Left ventricle myocardium superior (tissue), 1 donor: ENCODE measurements around the gene PPP1R36. TPM values are rescaled to one million over a fixed set of nuclear protein-coding genes. Genes with fewer than 3 reads are reported as not detected.
"Not testable (repeated sequence)": the region's sequence is repeated elsewhere in the genome, so short reads cannot be mapped to it uniquely, and the experiment has no call there.

ENCODE experiments used
- ATAC-seq: fragments of 200-7000 bp; cut with Tn5 transposase; one replicate; pipeline ENCODE4 v1.9.1; 2020; ENCODE audit warnings: mild to moderate bottlenecking, moderate library complexity
- DNase-seq: peaks from one replicate; pipeline ENCODE4 v3.0.0-alpha.2; 2020
- intact Hi-C: fragments of 100-400 bp; cut with micrococcal nuclease; formaldehyde crosslinking; loops from one replicate; pipeline ENCODE4 v1.11.0; 2022
- total RNA-seq: library from RNA; stranded (reverse); fragmentation: NEBNext Ultra II Directional; extraction: Animal tissue kit (Norgen Biotek cat#: 25700); gene quantifications from one replicate; pipeline ENCODE4 v1.2.1, GENCODE V29; 2021
- donor health status: DM: no; HTN: yes; CAD: no; lungs with severe emphysema.

Gene PPP1R36
- total RNA-seq, 1 donor from 2014 or later: not detected

- ATAC-seq (no peak), DNase-seq (no peak)
- intact Hi-C loops: no loop called here
Observed at GRCh38 chr14:64556526-64556925, 6.8 kb downstream of the PPP1R36 start.

DNA sequence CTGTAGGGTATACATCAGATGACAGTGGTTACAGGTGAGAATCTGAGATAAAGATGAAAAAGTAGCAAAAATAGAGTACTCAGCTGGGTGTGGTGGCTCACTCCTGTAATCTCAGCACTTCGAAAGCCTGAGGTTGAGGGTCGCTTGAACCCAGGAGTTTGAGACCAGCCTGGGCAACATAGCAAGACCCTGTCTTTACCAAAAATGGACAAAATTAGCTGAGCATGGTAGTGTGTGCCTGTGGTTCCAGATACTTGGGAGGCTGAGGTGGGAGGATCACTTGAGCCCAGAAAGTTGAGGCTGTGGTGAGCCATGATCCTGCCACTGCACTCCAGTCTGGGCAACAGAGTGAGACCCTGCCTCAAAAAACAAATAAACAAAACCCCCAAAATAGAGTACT lies 8.5 kb downstream of the PPP1R36 start:
- ATAC-seq, intact Hi-C loops, DNase-seq: not testable (repeated sequence)

DNA sequence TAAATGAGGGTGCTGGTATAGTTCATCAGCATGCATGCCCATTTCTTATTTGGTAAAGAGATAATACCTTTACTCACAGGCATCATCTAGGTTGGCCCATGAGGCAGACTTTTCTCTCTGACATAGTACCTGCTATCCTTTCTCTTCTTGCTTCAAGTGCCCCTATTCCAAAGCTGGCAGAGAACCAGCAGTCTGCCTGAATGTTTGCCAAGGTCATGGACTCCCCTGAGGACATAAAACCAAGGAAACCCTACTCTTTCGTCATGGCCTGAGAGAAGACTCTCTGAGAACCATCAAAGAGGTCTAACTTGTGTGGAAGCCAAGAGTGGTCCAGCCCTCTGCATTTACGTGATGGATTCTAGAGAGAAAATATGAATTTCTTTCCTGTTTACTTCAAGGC lies 11.9 kb downstream of the PPP1R36 start:
- intact Hi-C loops: no loop called here
- ATAC-seq: peak; percentile 20
- no peak for DNase-seq

GRCh38 chr14:64562436-64562835 lies 12.7 kb downstream of the PPP1R36 start:
- no peak for DNase-seq
- intact Hi-C loops: no loop called here
- peak; percentile 64 for ATAC-seq

DNA sequence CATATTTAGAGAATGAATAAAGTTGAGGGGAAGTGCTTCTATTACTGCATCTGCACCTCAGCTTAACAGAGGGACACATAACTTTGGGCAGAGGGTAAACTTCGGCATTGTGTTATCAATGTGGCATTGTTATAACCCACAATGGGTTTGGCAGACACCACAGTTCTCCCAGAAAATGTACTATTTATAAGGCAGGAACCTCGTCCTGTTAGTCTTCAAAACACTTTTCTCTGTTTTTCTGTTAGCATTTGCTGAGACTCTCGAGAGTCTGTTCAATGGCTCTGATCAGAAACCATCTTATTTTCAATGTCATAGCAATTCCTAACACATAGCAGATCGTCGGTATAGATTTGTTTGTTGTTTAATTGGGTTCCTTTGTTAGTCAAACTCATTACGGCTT lies 13.9 kb downstream of the PPP1R36 start:
- DNase-seq: no peak
- ATAC-seq: no peak
- intact Hi-C loops: no loop called here

GRCh38 chr14:64566651-64567122 lies 16.9 kb downstream of the PPP1R36 start:
- ATAC-seq: no peak
- no peak for DNase-seq
- intact Hi-C loops: no loop called here

DNA sequence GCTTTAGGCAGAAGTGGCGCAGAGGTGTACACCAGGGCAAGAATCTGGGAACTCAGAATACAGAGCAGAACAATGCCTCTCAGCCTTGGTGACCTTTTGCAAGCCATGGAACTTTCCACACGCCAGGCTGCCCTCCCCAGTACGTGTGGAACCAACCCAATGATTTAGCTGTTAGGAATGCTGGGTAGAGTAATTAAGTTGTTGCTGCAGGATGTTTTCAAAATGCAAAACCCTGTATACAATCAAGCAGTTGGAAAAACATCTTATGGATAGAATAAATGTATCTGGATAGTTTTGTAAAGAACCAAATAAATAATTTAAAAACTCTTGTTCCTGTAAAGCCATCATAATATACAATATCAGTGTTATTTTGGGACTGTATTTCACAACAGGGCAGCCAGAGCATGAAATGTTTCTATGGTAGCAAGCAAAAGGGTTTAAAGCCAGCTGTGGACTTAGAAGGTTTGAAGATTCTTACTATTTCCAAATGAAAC lies 19.4 kb downstream of the PPP1R36 start:
- ATAC-seq (peak; percentile 96), DNase-seq (peak; percentile 60)
- intact Hi-C loops: no loop called here

- peak; percentile 28 for ATAC-seq
- DNase-seq, intact Hi-C loops: not testable (repeated sequence)
Observed at GRCh38 chr14:64569646-64570045, 19.9 kb downstream of the PPP1R36 start.

- intact Hi-C loops: no loop called here
- DNase-seq (no peak), ATAC-seq (peak; percentile 25)
Observed at GRCh38 chr14:64572386-64573104, 22.8 kb downstream of the PPP1R36 start.

DNA sequence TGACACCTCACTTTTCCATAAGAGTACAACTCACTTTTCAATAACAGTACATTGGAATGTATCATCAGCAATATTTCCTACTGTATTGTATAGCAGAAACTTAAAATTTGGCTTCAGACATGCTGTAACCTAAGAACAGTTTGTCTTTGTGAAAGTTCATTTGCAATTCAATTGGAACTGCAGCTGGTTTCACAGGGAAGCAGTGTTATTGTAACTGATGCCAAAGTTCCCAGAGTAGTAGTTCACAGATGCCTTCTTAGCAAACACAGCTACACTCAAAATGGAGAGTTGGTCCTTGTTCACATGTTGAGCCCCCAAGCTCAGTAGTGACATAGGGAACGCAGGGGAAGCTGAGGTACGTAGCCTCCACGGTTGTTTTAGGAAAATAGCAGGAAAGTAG lies 23.3 kb downstream of the PPP1R36 start:
- intact Hi-C loops: no loop called here
- DNase-seq (no peak), ATAC-seq (peak; percentile 30)

GRCh38 chr14:64574371-64575107 lies 24.8 kb downstream of the PPP1R36 start:
- DNase-seq: no peak
- no peak for ATAC-seq
- intact Hi-C loops: no loop called here

- no peak for DNase-seq
- ATAC-seq: no peak
- intact Hi-C loops: no loop called here
Observed at GRCh38 chr14:64577211-64577610, 27.4 kb downstream of the PPP1R36 start.

- DNase-seq: no peak
- ATAC-seq: no peak
- intact Hi-C loops: no loop called here
Observed at GRCh38 chr14:64580467-64580866, 30.7 kb downstream of the PPP1R36 start.

- no peak for ATAC-seq
- intact Hi-C loops: no loop called here
- DNase-seq: no peak
Observed at GRCh38 chr14:64581363-64581762, 31.6 kb downstream of the PPP1R36 start.

- intact Hi-C loops: no loop called here
- DNase-seq (no peak), ATAC-seq (no peak)
Observed at GRCh38 chr14:64581817-64582216, 32.1 kb downstream of the PPP1R36 start.

DNA sequence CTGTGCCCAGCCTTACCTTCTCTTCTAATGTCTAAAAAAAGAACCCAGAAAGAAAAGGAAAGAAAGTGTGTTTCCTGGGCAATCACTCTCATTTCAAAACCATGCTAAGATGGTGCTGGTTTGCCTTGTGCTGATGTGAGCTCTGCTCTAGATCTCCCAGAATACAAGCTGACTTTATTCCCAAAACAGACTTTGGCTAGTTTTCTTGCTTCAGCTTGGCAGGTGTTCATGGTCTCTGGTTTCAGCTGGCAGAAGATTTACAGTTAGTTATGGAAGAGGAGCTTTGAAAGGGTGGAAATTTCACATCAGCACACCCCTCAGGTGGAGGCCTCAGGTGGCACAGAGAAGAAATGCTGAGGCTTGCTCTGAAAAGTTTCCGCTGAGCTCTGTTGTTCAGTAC lies 34.4 kb downstream of the PPP1R36 start:
- intact Hi-C loops: no loop called here

DNA sequence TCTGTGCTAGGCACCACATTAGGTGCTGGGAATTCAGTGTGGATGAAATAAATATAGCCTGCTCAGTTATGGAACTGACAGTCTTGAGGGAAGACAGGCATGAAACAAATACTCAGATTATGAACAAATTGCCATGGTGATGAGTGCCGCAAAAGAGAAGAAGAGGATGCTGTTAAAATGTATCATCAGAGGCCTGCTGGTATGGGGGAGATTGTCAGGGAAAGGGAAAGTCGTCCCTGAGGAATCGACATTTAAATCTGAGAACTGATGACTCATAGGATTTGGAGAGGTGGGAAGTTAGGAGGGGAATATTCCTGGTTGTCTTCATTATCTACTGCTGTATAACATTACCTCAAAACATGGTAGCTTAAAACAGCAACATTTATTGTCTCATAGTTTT lies 42.0 kb downstream of the PPP1R36 start:
- intact Hi-C loops: no loop called here
- no peak for ATAC-seq
- DNase-seq: no peak

More for the DNA sequence above, 34.4 kb downstream of the PPP1R36 start:
- no peak for DNase-seq
- ATAC-seq: no peak

- DNase-seq (no peak), ATAC-seq (no peak)
- intact Hi-C loops: no loop called here
Observed at GRCh38 chr14:64594438-64594837, 44.7 kb downstream of the PPP1R36 start.

DNA sequence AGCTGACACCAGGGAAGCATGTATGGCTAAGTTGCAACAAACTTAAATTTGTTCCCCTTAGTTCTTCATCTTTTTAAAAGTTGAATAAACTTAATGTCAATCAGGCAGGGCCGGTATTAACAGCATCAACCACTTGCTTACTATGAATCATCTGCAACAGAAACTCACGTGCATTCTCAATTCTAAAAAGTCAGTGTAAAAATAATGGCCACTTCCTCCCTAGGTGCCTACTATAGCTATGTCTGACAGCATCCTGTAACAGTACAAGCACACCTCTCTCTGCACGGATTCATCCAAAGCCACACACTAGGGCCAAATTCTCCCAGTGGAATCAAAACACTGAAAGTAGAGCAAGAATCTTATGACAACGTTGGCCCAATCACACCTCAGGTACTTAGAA lies 48.6 kb downstream of the PPP1R36 start:
- ATAC-seq (no peak), DNase-seq (no peak)
- intact Hi-C loops: no loop called here

DNA sequence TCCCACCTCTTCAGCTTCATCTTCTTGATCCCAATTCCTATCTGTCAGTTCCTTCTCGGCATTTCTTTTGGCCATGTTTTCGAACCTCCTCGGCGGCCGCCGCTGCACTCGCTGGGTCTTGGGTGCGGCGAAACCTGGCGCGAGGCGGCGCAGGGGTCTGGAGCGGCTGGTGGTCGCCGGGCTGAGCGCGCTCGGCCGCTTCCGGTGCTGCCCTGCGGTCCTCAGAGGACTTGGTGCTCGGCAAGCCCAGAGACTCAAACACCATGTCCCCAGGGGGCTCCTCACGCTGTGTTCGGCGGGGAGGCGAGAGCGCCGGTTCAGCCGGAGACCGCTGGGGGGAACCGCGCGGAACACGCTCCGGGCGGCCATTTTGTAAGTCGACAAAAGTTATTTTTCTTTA lies 51.8 kb downstream of the PPP1R36 start:
- intact Hi-C loops: no loop called here
- ATAC-seq (no peak), DNase-seq (no peak)

DNA sequence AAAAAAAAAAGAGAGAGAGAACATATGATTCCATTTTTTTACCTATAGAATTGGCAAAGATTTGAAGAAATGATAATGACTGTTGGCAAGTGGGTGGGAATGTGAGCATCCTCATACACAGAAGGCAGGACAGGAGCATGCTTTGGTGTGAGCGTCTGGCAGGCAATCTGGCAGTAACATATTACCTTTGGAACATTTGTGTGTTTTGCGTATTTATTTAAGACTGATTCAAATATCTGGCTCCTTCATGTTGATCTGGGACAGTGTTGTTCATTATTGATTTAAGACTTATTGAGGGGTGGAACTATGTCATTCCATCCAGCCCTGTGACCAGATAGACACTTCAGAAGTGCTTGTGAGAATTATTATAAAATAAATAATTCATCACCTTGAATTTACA lies 53.1 kb downstream of the PPP1R36 start:
- DNase-seq (no peak), ATAC-seq (no peak)
- intact Hi-C loops: no loop called here
